ENCODE data around the gene CLEC7A. TPM values are rescaled to one million over a fixed set of nuclear protein-coding genes. Genes with fewer than 3 reads are reported as not detected.

The CLEC7A gene
- total RNA-seq, 3 donors from 2014 or later (not counting 1 experiment from before 2014, with no cell fraction given): 7.7 to 22.3 (median 20.8) TPM

DNA sequence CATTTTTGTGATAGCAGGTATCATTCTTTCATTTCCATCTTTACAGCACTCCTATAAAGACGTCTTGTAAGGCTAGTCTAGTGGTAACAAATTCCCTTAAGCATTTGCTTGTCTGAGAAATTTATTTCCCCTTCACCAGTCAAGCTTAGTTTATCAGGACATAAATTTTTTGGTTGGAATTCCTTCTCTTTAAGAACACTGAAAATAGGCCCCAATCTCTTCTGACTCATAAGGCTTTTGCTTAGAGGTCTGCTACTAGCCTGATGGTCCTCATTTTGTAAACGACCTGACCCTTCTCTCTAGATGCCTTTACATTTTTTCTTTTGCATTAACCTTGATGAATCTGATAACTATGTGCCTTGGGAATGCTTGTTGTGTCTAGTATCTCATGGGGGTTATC lies 21.6 kb upstream of the CLEC7A start:
- H3K36me3 Mint-ChIP-seq: no peaks in the 10 kb centered on the region
- TF ChIP-seq CTCF (IDR thresholded peaks at IDR 0.05): no peak
- no peak for DNase-seq
- Histone ChIP-seq H3K27ac (ENCODE audit: low read length) (no peak overlapping the region), H3K36me3 (ENCODE audit: control insufficient read depth, insufficient read depth, low read length) (no peaks in the 10 kb centered on the region), H3K4me1 (ENCODE audit: control insufficient read depth, insufficient read depth, low read length) (peaks cover 14% of the 10 kb centered on the region), H3K9me3 (ENCODE audit: control insufficient read depth, insufficient read depth, low read length) (no peaks in the 10 kb centered on the region), H3K27me3 (ENCODE audit: control insufficient read depth, insufficient read depth, low read length) (peaks cover 3% of the 10 kb centered on the region), H3K4me3 (ENCODE audit: low read length) (no peak overlapping the region)
- no peak overlapping the region for H3K4me3 Mint-ChIP-seq
- intact Hi-C loops (cut with micrococcal nuclease): loop anchor here (2.0 to 5.0 kb wide), 2 partner anchors 521 to 1335 kb away; partner anchors contain the start of gene STYK1
- peaks cover 7 to 9% of the 10 kb centered on the region in 2 donors for H3K27me3 Mint-ChIP-seq (ENCODE audit: low read depth in 2 of 2)
- no peaks in the 10 kb centered on the region for H3K9me3 Mint-ChIP-seq
- no peak overlapping the region for H3K27ac Mint-ChIP-seq
- 94% methylated on average over 2 of the region's 2 CpGs for WGBS (ENCODE audit: insufficient coverage)
- H3K4me1 Mint-ChIP-seq: peaks cover 15% of the 10 kb centered on the region in 2 donors
- ATAC-seq: no peak

- TF ChIP-seq CTCF (IDR thresholded peaks at IDR 0.05): no peak
- Mint-ChIP-seq H3K9me3 (no peaks in the 10 kb centered on the region), H3K27me3 (ENCODE audit: low read depth in 2 of 2) (peaks cover 9 to 16% of the 10 kb centered on the region in 2 donors), H3K4me1 (peaks cover under 1% of the 10 kb centered on the region in 2 donors), H3K27ac (no peak overlapping the region), H3K4me3 (no peak overlapping the region), H3K36me3 (no peaks in the 10 kb centered on the region)
- H3K36me3 ChIP-seq (ENCODE audit: control insufficient read depth, insufficient read depth, low read length): no peaks in the 10 kb centered on the region
- ATAC-seq (no peak), DNase-seq (no peak)
- peaks cover under 1% of the 10 kb centered on the region for H3K4me1 ChIP-seq (ENCODE audit: control insufficient read depth, insufficient read depth, low read length)
- no peaks in the 10 kb centered on the region for H3K9me3 ChIP-seq (ENCODE audit: control insufficient read depth, insufficient read depth, low read length)
- peaks cover 2% of the 10 kb centered on the region for H3K27me3 ChIP-seq (ENCODE audit: control insufficient read depth, insufficient read depth, low read length)
- WGBS (ENCODE audit: insufficient coverage): 90% methylated on average over 3 of the region's 5 CpGs
- H3K27ac ChIP-seq (ENCODE audit: low read length): no peak overlapping the region
- no peak overlapping the region for H3K4me3 ChIP-seq (ENCODE audit: low read length)
- intact Hi-C loops (cut with micrococcal nuclease): loop anchor here (10.0 kb wide), 1 partner anchor 203 kb away; no protein-coding TSS in a partner anchor
Measured at GRCh38 chr12:10147714-10148403, 17.9 kb upstream of the CLEC7A start.

GRCh38 chr12:10142976-10143589 lies 13.1 kb upstream of the CLEC7A start:
- no peak overlapping the region for H3K27ac Mint-ChIP-seq
- no peaks in the 10 kb centered on the region for H3K4me1 Mint-ChIP-seq
- no peak for TF ChIP-seq CTCF (IDR thresholded peaks at IDR 0.05)
- Histone ChIP-seq H3K36me3 (ENCODE audit: control insufficient read depth, insufficient read depth, low read length) (no peaks in the 10 kb centered on the region), H3K27me3 (ENCODE audit: control insufficient read depth, insufficient read depth, low read length) (peaks cover 4% of the 10 kb centered on the region), H3K27ac (ENCODE audit: low read length) (no peak overlapping the region), H3K9me3 (ENCODE audit: control insufficient read depth, insufficient read depth, low read length) (no peaks in the 10 kb centered on the region), H3K4me3 (ENCODE audit: low read length) (no peak overlapping the region), H3K4me1 (ENCODE audit: control insufficient read depth, insufficient read depth, low read length) (no peaks in the 10 kb centered on the region)
- intact Hi-C loops (cut with micrococcal nuclease): loop anchor here (10.0 kb wide), 1 partner anchor 198 kb away; no protein-coding TSS in a partner anchor
- H3K27me3 Mint-ChIP-seq (ENCODE audit: low read depth in 2 of 2): peaks cover 9 to 16% of the 10 kb centered on the region in 2 donors
- no peaks in the 10 kb centered on the region for H3K9me3 Mint-ChIP-seq
- no peaks in the 10 kb centered on the region for H3K36me3 Mint-ChIP-seq
- H3K4me3 Mint-ChIP-seq: no peak overlapping the region
- no peak for ATAC-seq
- no peak for DNase-seq
- WGBS (ENCODE audit: insufficient coverage): 0% methylated on average over 1 of the region's 1 CpG
